Transverse colon (tissue), 4 donors: ENCODE measurements around the gene SFRP5. TPM values are rescaled to one million over a fixed set of nuclear protein-coding genes. Genes with fewer than 3 reads are reported as not detected.

Experiments
- DNase-seq: peaks from one replicate; pipeline ENCODE4 v3.0.0-alpha.2; 2019
- H3K27ac ChIP-seq, 4 donors: fragments of 200-600 bp; sonication (generic); 2 replicates each; pipeline ENCODE4 v1.5.1; 2016 to 2018; ENCODE audit warnings: inconsistent platforms in 4 of 4
- H3K27me3 ChIP-seq: fragments of 200-600 bp; sonication (generic); 2 replicates; pipeline ENCODE4 v1.5.1; 2017; ENCODE audit warnings: inconsistent platforms
- H3K36me3 ChIP-seq, 4 donors: fragments of 200-600 bp; sonication (generic); 2 replicates each; pipeline ENCODE4 v1.5.1; 2017 to 2019; ENCODE audit warnings: inconsistent platforms in 4 of 4
- H3K4me1 ChIP-seq, 4 donors: fragments of 200-600 bp; sonication (generic); 2 replicates each; pipeline ENCODE4 v1.5.1; 2017 to 2020; ENCODE audit warnings: inconsistent platforms in 4 of 4
- H3K4me3 ChIP-seq, 4 donors: fragments of 200-600 bp; sonication (generic); 1 replicate in 1 of 4; 2 replicates in 3 of 4; pipeline versions ENCODE4 v1.5.1 to v1.6.1; 2017 to 2019; ENCODE audit warnings: inconsistent platforms in 4 of 4
- H3K9me3 ChIP-seq, 2 donors: fragments of 200-600 bp; sonication (generic); 2 replicates each; pipeline ENCODE4 v1.5.1; 2017 to 2019; ENCODE audit warnings: inconsistent platforms in 2 of 2
- CTCF ChIP-seq, 5 experiments: fragments of 200-600 bp in 3 of 5; fragments of 450-650 bp in 2 of 5; sonication (generic) in 3 of 5; IDR thresholded peaks; 1 replicate in 2 of 5; 2 replicates in 3 of 5; pipeline ENCODE4 v1.5.1; 2016 to 2017; ENCODE audit warnings: antibody characterized with exemption in 5 of 5, inconsistent platforms in 3 of 5, mild to moderate bottlenecking in 2 of 5, moderate library complexity in 1 of 5
- EP300 ChIP-seq: sonication (generic); formaldehyde crosslinking; IDR thresholded peaks from one replicate; pipeline ENCODE4 v1.6.1; 2017; ENCODE audit warnings: antibody characterized with exemption, low read depth
- POLR2A ChIP-seq: fragments of 450-650 bp; IDR thresholded peaks from one replicate; pipeline ENCODE4 v1.6.1; 2016; ENCODE audit warnings: antibody characterized with exemption, mild to moderate bottlenecking, moderate library complexity
- POLR2AphosphoS5 ChIP-seq, 3 donors: sonication (generic); formaldehyde crosslinking; IDR thresholded peaks; one replicate each; pipeline ENCODE4 v1.6.1; 2016; ENCODE audit warnings: antibody characterized with exemption in 3 of 3
- WGBS, 2 donors: methylation state at CpG; one replicate each; pipeline ENCODE4 v1.1.5; 2018; ENCODE audit warnings: low coverage in 1 of 2; 5-methylcytosine and 5-hydroxymethylcytosine counted together
- in situ Hi-C, 4 donors: fragments of 200-750 bp; cut with MboI; loops; one replicate each; pipeline versions ENCODE4 v1.15.0 to v1.15.1; 2017; ENCODE audit warnings: low sequenced_read_pairs in 3 of 4, low pct_ligation_motif_present in 1 of 4, low pct_unique_long_range_greater_than_20kb in 1 of 4
- intact Hi-C: fragments of 100-400 bp; cut with DNase I; formaldehyde crosslinking; loops from one replicate; pipeline ENCODE4 v1.15.1; 2023; ENCODE audit warnings: low total_unique reads
- total RNA-seq, 4 donors: library from RNA; depleted of rRNA; stranded (reverse); fragments of >200 nt; gene quantifications; one replicate each; pipeline ENCODE4 v1.1.0, GENCODE V29; 2016

Gene SFRP5
- total RNA-seq, 4 donors from 2014 or later = 3.8 to 10.1 (median 5.8) TPM

- intact Hi-C loops = no loop called here
- no peak overlapping the region for H3K4me3 ChIP-seq
- 55 to 81% methylated on average over 4 to 9 of the region's 9 CpGs for WGBS, 2 donors
- in situ Hi-C loops = loop anchor here in 1 of 4 donors (25.0 kb wide), 1 partner anchor 253 kb away; the partner anchor contains the start of gene CRTAC1
- H3K27ac ChIP-seq = no peak overlapping the region
- peaks cover 5% of the 10 kb centered on the region for H3K27me3 ChIP-seq
- TF ChIP-seq CTCF (IDR thresholded peaks at IDR 0.05) (no peak), EP300 (no peak), POLR2AphosphoS5 (IDR thresholded peaks at IDR 0.05) (no peak), POLR2A (no peak)
- H3K4me1 ChIP-seq = peaks cover 0 to 21% (median 6%) of the 10 kb centered on the region in 4 donors
- no peaks in the 10 kb centered on the region for H3K9me3 ChIP-seq
- DNase-seq = no peak
- no peaks in the 10 kb centered on the region for H3K36me3 ChIP-seq
Observed at GRCh38 chr10:97784200-97784810, 12.5 kb upstream of the SFRP5 start.

GRCh38 chr10:97782455-97783228 is 10.8 kb upstream of the SFRP5 start:
- DNase-seq = no peak
- H3K36me3 ChIP-seq = no peaks in the 10 kb centered on the region
- H3K27ac ChIP-seq = no peak overlapping the region
- intact Hi-C loops = no loop called here
- H3K4me1 ChIP-seq = peaks cover 0 to 14% (median 0%) of the 10 kb centered on the region in 4 donors
- H3K4me3 ChIP-seq = no peak overlapping the region
- no peaks in the 10 kb centered on the region for H3K9me3 ChIP-seq
- H3K27me3 ChIP-seq = no peaks in the 10 kb centered on the region
- in situ Hi-C loops = loop anchor here in 1 of 4 donors (25.0 kb wide), 1 partner anchor 255 kb away; the partner anchor contains the start of gene CRTAC1
- WGBS, 2 donors = 79% methylated on average over 11 of the region's 11 CpGs; no CpG with 5 or more reads in 1 of the 2 donors
- TF ChIP-seq POLR2AphosphoS5 (IDR thresholded peaks at IDR 0.05) (no peak), EP300 (no peak), POLR2A (no peak), CTCF (IDR thresholded peaks at IDR 0.05) (no peak)

GRCh38 chr10:97781618-97782331 is 10.0 kb upstream of the SFRP5 start:
- H3K27ac ChIP-seq = no peak overlapping the region
- in situ Hi-C loops = loop anchor here in 1 of 4 donors (25.0 kb wide), 1 partner anchor 256 kb away; the partner anchor contains the start of gene CRTAC1

More at GRCh38 chr10:97781618-97782331, 10.0 kb upstream of the SFRP5 start:
- no peak for TF ChIP-seq CTCF (IDR thresholded peaks at IDR 0.05)
- no peak for TF ChIP-seq POLR2A
- no peak for TF ChIP-seq POLR2AphosphoS5 (IDR thresholded peaks at IDR 0.05)
- no peak for TF ChIP-seq EP300
- Histone ChIP-seq H3K4me1 (peaks cover 0 to 14% (median 0%) of the 10 kb centered on the region in 4 donors), H3K9me3 (no peaks in the 10 kb centered on the region), H3K36me3 (no peaks in the 10 kb centered on the region), H3K4me3 (no peak overlapping the region), H3K27me3 (no peaks in the 10 kb centered on the region)
- intact Hi-C loops = no loop called here
- no peak for DNase-seq
- 68% methylated on average over 14 of the region's 14 CpGs; no CpG with 5 or more reads in 1 of the 2 donors for WGBS, 2 donors
